T-helper 17 cell (primary cell): ENCODE results near the gene ACTBL2. TPM values are rescaled to one million over a fixed set of nuclear protein-coding genes. Genes with fewer than 3 reads are reported as not detected.
"Not testable (repeated sequence)": the region's sequence is repeated elsewhere in the genome, so short reads cannot be mapped to it uniquely, and the experiment has no call there.

Source experiments
- ATAC-seq: fragments of 150-1000 bp; cut with Tn5 transposase; 2 replicates; pipeline ENCODE4 v1.10.0; 2021; ENCODE audit warnings: mild to moderate bottlenecking, moderate library complexity
- DNase-seq, 3 donors: peaks; one replicate each; pipeline versions ENCODE4 v3.0.0 to v3.0.0-alpha.2; 2020 to 2021
- H3K9me3 ChIP-seq: one replicate; pipeline ENCODE4 v1.7.0; 2013; ENCODE audit warnings: low read length, mild to moderate bottlenecking; ENCODE audit not compliant: control insufficient read depth, poor library complexity, severe bottlenecking
- H3K27ac Mint-ChIP-seq: one replicate; pipeline ENCODE4 v1.8.0; 2022; ENCODE audit warnings: mild to moderate bottlenecking, moderate library complexity, mixed read lengths
- H3K27me3 Mint-ChIP-seq: one replicate; pipeline ENCODE4 v1.8.0; 2022; ENCODE audit warnings: mixed read lengths
- H3K36me3 Mint-ChIP-seq: one replicate; pipeline ENCODE4 v1.8.0; 2022; ENCODE audit warnings: low read depth, mixed read lengths
- H3K4me1 Mint-ChIP-seq: one replicate; pipeline ENCODE4 v1.8.0; 2022; ENCODE audit warnings: mild to moderate bottlenecking, mixed read lengths
- H3K4me3 Mint-ChIP-seq: one replicate; pipeline ENCODE4 v1.8.0; 2022; ENCODE audit warnings: mild to moderate bottlenecking, moderate library complexity, mixed read lengths
- total RNA-seq, 4 donors: library from RNA in 2 of 4; stranded (reverse) in 2 of 4; gene quantifications; one replicate each; pipeline ENCODE4 v1.2.3 and lab custom pipeline; 2022 to 2026

The ACTBL2 gene
- total RNA-seq (not detected), total RNA-seq (lab: John Stamatoyannopoulos, UW) (0 to 0.23 reads per million in 2 donors)

DNA sequence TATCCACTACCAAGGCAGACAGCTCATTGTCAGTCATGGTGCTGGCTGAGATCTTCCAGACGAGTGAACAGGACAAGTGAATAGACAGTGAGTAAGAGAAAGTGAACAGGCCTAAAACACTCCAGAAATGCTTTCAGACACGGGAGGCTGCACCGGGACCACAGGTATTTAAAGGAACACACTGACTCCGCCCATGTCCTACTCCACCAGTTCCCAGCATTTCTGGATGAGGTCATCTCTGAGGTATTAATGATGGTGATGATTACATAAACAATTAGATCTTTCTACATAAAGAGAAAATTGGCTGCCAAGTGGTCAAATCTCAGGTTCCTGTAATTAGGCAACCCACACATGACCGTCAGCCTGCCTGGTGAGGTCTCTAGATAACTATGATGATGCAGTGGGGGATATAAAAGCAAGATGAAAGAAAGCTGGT, at the start of gene ACTBL2:
Gene ACTBL2 (minus strand): TSS at position 141 of the 436 bp plus-strand sequence. CDS start 104 bp downstream, at position 37.
- Mint-ChIP-seq H3K27me3 (peaks cover 32% of the 10 kb centered on the region), H3K36me3 (peaks cover 4% of the 10 kb centered on the region), H3K27ac (no peak within 1 kb of the TSS), H3K4me3 (no peak within 1 kb of the TSS), H3K4me1 (no peaks in the 10 kb centered on the region)
- H3K9me3 ChIP-seq, result no peaks in the 10 kb centered on the region
- DNase-seq (no peak), ATAC-seq (no peak)

- no peaks in the 10 kb centered on the region for H3K9me3 ChIP-seq
- H3K27ac Mint-ChIP-seq, result no peak overlapping the region
- peaks cover 19% of the 10 kb centered on the region for H3K27me3 Mint-ChIP-seq
- H3K4me3 Mint-ChIP-seq, result no peak overlapping the region
- DNase-seq (no peak), ATAC-seq (no peak)
- H3K36me3 Mint-ChIP-seq, result no peaks in the 10 kb centered on the region
- no peaks in the 10 kb centered on the region for H3K4me1 Mint-ChIP-seq
These were observed 48.7 kb upstream of the ACTBL2 start for GRCh38 chr5:57531333-57531732.

DNA sequence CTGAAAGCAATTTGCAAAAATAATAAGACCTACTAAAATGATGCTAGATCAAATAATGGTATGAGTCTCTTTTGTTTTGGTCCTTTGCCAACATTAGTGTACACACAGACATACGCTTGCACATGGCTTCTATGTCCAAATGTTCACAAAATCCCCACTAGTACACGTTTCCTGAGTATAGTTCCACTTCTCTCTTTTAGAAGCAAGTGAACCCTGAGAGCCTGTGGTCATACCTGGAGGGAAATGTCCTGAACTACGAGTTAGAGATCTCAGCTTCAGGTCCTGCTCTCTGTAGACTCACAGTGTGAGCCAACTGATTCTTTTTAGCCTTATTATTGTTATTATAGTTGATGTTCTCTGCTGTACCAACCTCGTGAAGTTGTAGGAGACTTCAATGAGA, 47.3 kb upstream of the ACTBL2 start:
- H3K4me3 Mint-ChIP-seq, result no peak overlapping the region
- H3K27ac Mint-ChIP-seq, result no peak overlapping the region
- H3K4me1 Mint-ChIP-seq, result no peaks in the 10 kb centered on the region
- H3K9me3 ChIP-seq, result no peaks in the 10 kb centered on the region
- H3K27me3 Mint-ChIP-seq, result peaks cover 19% of the 10 kb centered on the region
- ATAC-seq (no peak), DNase-seq (no peak)
- no peaks in the 10 kb centered on the region for H3K36me3 Mint-ChIP-seq

DNA sequence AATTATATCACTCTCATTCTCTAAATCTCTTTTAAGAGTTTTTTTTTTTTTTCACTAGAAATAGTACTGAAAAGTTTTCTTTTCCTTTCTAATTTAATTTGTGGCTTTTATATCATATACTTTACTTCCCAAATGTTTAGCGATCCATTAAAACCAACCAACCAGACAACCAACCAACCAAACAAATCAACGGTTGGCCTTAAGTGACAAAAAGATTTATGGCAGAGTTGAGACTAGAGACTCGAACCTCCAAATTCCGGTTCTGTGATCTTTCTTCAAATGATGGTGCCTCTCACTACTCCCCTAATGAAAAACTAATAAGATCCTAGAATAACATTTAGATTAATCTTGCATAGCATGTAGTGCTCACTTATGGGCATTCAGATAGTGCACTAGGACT, 45.3 kb upstream of the ACTBL2 start:
- H3K36me3 Mint-ChIP-seq, result no peaks in the 10 kb centered on the region
- no peaks in the 10 kb centered on the region for H3K9me3 ChIP-seq
- H3K27ac Mint-ChIP-seq, result no peak overlapping the region
- H3K27me3 Mint-ChIP-seq, result peaks cover 15% of the 10 kb centered on the region
- H3K4me1 Mint-ChIP-seq, result no peaks in the 10 kb centered on the region
- no peak for ATAC-seq
- no peak for DNase-seq
- no peak overlapping the region for H3K4me3 Mint-ChIP-seq

DNA sequence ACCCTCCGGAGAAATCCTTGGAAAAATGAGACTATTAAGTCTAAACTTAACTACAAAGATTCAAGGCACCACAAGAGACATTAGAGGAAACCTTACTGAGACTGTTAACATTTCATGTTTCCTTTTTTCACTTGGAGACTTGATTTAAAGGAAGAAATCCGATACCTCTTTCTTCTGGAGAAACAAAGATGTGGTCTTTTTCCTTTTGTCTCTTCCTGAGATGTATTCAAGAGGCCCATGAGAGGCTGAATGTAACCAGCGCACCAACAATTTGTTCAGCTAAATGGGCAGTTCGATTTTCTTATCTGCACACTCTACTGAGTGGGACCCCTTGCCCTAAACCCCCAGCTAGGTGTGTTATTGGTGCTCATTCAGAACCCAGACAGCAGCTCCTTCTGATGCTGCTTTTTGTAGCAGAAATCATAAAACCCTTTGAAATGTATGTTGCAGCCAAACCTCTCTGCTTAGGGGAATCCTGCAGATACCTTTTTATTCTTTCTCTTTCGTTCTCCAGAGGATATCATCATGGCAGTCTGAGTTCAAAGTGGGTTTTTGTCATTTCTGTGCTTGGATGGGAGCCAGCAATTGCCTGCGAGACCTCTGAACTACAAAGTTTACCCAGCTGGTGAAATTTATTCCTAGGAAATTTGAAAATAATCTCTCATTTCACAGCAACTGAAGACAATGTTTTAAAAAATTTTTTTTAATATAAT, 41.9 kb upstream of the ACTBL2 start:
- Mint-ChIP-seq H3K36me3 (no peaks in the 10 kb centered on the region), H3K4me3 (no peak overlapping the region), H3K4me1 (no peaks in the 10 kb centered on the region), H3K27me3 (peaks cover 5% of the 10 kb centered on the region), H3K27ac (no peak overlapping the region)
- ATAC-seq (no peak), DNase-seq (no peak)
- no peaks in the 10 kb centered on the region for H3K9me3 ChIP-seq

DNA sequence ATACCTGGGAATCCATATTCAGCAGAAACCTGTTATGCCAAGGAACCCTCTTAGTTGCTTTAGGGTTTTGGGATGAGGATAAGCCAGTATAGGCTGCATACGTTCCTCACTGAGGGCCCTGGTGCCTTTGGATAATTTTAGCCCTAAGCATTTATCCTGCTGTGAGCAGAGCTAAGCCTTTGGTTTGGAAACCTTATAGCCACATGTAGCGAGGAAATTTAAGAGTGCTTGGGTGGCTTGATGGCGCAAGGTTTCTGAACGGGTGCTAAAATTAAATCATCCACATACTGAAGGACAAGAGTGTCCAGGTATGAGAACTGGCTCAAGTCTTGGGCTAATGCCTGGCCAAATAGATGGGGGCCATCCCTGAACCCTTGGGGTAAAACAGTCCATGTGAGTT, 39.9 kb upstream of the ACTBL2 start:
- H3K4me1 Mint-ChIP-seq, H3K27ac Mint-ChIP-seq, H3K4me3 Mint-ChIP-seq, H3K27me3 Mint-ChIP-seq, DNase-seq, H3K36me3 Mint-ChIP-seq, H3K9me3 ChIP-seq, ATAC-seq: not testable (repeated sequence)

DNA sequence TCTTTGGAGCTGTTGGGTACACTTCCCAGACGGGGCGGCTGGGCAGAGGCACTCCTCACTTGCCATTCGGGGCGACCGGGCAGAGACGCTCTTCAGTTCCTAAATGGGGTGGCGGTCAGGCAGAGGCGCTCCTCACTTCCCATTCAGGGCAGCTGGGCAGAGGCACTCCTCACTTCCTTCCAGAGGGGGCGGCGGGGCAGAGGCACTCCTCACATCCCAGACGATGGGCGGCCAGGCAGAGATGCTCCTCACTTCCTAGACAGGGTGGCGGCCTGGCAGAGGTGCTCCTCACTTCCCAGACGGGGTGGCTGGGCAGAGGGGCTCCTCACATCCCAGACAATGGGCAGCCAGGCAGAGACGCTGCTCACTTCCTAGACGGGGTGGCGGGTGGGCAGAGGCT, 35.8 kb upstream of the ACTBL2 start:
- H3K4me3 Mint-ChIP-seq, ATAC-seq, H3K27me3 Mint-ChIP-seq, H3K4me1 Mint-ChIP-seq, H3K9me3 ChIP-seq, DNase-seq, H3K27ac Mint-ChIP-seq, H3K36me3 Mint-ChIP-seq: not testable (repeated sequence)

DNA sequence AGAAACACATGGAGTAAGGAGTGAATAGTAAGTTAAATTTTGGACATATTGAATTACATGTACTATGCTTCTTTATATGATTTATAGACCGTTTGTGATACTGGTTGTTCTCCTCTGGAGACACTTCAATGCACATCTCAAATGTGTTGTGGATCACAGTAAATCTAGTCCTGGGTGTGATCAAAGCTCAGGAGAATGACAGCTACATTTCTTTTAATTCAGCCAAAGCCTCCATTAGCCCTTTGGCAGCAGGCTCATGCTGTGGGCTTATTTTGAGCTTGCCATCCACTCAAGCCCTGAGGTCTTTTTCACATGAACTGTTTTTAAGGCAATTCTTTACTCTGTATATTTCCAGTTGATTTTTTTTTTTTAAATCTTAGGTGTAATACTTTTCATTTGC, 34.6 kb upstream of the ACTBL2 start:
- H3K4me1 Mint-ChIP-seq, result no peaks in the 10 kb centered on the region
- DNase-seq (no peak), ATAC-seq (no peak)
- H3K27me3 Mint-ChIP-seq, result peaks cover 5% of the 10 kb centered on the region
- peaks cover 2% of the 10 kb centered on the region for H3K36me3 Mint-ChIP-seq
- H3K4me3 Mint-ChIP-seq, result no peak overlapping the region
- H3K9me3 ChIP-seq, result no peaks in the 10 kb centered on the region
- no peak overlapping the region for H3K27ac Mint-ChIP-seq

GRCh38 chr5:57513785-57514184, 31.2 kb upstream of the ACTBL2 start:
- peaks cover 2% of the 10 kb centered on the region for H3K36me3 Mint-ChIP-seq
- no peak for ATAC-seq
- no peak for DNase-seq
- H3K9me3 ChIP-seq, result no peaks in the 10 kb centered on the region
- H3K4me1 Mint-ChIP-seq, result peaks cover 2% of the 10 kb centered on the region
- peaks cover 26% of the 10 kb centered on the region for H3K27me3 Mint-ChIP-seq
- no peak overlapping the region for H3K27ac Mint-ChIP-seq
- H3K4me3 Mint-ChIP-seq, result no peak overlapping the region

- ATAC-seq (no peak), DNase-seq (no peak)
- Mint-ChIP-seq H3K27ac (no peak overlapping the region), H3K4me3 (no peak overlapping the region), H3K4me1 (peaks cover 2% of the 10 kb centered on the region), H3K27me3 (peaks cover 31% of the 10 kb centered on the region), H3K36me3 (peaks cover 2% of the 10 kb centered on the region)
- no peaks in the 10 kb centered on the region for H3K9me3 ChIP-seq
These were observed 28.7 kb upstream of the ACTBL2 start for GRCh38 chr5:57511321-57511720.

DNA sequence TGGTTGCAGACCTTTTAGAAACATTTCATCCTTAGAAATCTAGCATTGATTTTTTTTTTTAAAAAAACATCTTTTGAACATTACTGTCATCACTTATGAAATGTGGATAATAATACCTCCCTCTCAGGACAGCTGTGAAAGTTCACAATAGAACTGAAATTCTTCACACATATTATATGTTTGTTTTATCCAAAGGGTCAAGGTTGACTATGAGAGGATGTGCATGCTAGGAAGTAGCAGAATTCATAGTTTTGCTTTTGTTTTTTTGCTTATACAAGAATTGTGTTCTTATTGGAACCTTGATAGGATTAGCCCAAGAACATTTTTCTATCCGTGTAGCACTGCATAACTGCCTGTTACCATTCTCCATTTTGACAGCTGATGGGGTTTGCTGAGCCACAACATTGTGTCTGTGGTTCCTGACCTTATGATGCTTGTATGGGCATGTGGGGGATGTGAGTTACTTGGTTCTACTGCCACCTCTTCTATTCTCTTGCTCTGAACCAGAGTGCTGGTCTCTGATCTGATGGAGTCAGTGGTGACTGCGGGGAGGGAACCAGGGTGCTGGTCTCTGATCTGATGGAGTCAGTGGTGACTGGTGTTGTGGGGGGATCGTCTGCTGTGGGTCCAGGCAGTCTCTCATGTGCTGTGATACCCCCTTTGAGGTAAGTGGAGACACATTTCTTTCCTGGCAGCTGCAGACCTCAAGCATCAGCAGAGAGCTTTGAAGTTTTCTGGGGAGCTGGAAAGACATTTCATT, 27.1 kb upstream of the ACTBL2 start:
- Mint-ChIP-seq H3K36me3 (no peaks in the 10 kb centered on the region), H3K4me1 (peaks cover 2% of the 10 kb centered on the region), H3K4me3 (no peak overlapping the region), H3K27ac (no peak overlapping the region), H3K27me3 (peaks cover 37% of the 10 kb centered on the region)
- DNase-seq, result no peak
- ATAC-seq, result no peak
- H3K9me3 ChIP-seq, result no peaks in the 10 kb centered on the region

GRCh38 chr5:57508211-57508610, 25.6 kb upstream of the ACTBL2 start:
- no peak overlapping the region for H3K4me3 Mint-ChIP-seq
- no peaks in the 10 kb centered on the region for H3K9me3 ChIP-seq
- ATAC-seq (no peak), DNase-seq (no peak)
- peaks cover 2% of the 10 kb centered on the region for H3K4me1 Mint-ChIP-seq
- H3K27me3 Mint-ChIP-seq, result peaks cover 44% of the 10 kb centered on the region
- H3K27ac Mint-ChIP-seq, result no peak overlapping the region
- H3K36me3 Mint-ChIP-seq, result peaks cover 2% of the 10 kb centered on the region

GRCh38 chr5:57505272-57506200, 22.9 kb upstream of the ACTBL2 start:
- no peak for DNase-seq
- Mint-ChIP-seq H3K27me3 (peaks cover 34% of the 10 kb centered on the region), H3K27ac (no peak overlapping the region), H3K4me1 (peaks cover 2% of the 10 kb centered on the region), H3K4me3 (no peak overlapping the region), H3K36me3 (peaks cover 2% of the 10 kb centered on the region)
- ATAC-seq, result no peak
- no peaks in the 10 kb centered on the region for H3K9me3 ChIP-seq
